HUES48 (cell line): ENCODE results near the gene PAQR9.

Experiments used
- H3K27ac ChIP-seq: one replicate; pipeline ENCODE4 v1.7.0; 2013; ENCODE audit warnings: low read depth, low read length, inconsistent platforms
- H3K27me3 ChIP-seq: 2 replicates; pipeline ENCODE4 v1.6.1; 2013; ENCODE audit warnings: mild to moderate bottlenecking, low read length; ENCODE audit not compliant: control insufficient read depth, insufficient read depth
- H3K36me3 ChIP-seq: 2 replicates; pipeline ENCODE4 v1.6.1; 2013; ENCODE audit warnings: low read length; ENCODE audit not compliant: control insufficient read depth, insufficient read depth
- H3K4me1 ChIP-seq: 2 replicates; pipeline ENCODE4 v1.6.1; 2013; ENCODE audit warnings: mild to moderate bottlenecking, low read length; ENCODE audit not compliant: control insufficient read depth, insufficient read depth
- H3K4me3 ChIP-seq: 2 replicates; pipeline ENCODE4 v1.5.1; 2013; ENCODE audit warnings: mild to moderate bottlenecking, low read depth, low read length
- H3K9ac ChIP-seq: 2 replicates; pipeline ENCODE4 v1.6.1; 2013; ENCODE audit warnings: mild to moderate bottlenecking, low read depth, low read length, moderate library complexity
- H3K9me3 ChIP-seq: 2 replicates; pipeline ENCODE4 v1.6.1; 2013; ENCODE audit warnings: low read length; ENCODE audit not compliant: control insufficient read depth, insufficient read depth

Gene PAQR9

GRCh38 chr3:142934887-142935269, 28.6 kb downstream of the PAQR9 start:
- H3K9me3 ChIP-seq = no peaks in the 10 kb centered on the region
- H3K36me3 ChIP-seq = no peaks in the 10 kb centered on the region
- no peak overlapping the region for H3K27ac ChIP-seq
- H3K27me3 ChIP-seq = no peaks in the 10 kb centered on the region
- H3K9ac ChIP-seq = no peak overlapping the region
- H3K4me1 ChIP-seq = no peaks in the 10 kb centered on the region
- H3K4me3 ChIP-seq = no peak overlapping the region

DNA sequence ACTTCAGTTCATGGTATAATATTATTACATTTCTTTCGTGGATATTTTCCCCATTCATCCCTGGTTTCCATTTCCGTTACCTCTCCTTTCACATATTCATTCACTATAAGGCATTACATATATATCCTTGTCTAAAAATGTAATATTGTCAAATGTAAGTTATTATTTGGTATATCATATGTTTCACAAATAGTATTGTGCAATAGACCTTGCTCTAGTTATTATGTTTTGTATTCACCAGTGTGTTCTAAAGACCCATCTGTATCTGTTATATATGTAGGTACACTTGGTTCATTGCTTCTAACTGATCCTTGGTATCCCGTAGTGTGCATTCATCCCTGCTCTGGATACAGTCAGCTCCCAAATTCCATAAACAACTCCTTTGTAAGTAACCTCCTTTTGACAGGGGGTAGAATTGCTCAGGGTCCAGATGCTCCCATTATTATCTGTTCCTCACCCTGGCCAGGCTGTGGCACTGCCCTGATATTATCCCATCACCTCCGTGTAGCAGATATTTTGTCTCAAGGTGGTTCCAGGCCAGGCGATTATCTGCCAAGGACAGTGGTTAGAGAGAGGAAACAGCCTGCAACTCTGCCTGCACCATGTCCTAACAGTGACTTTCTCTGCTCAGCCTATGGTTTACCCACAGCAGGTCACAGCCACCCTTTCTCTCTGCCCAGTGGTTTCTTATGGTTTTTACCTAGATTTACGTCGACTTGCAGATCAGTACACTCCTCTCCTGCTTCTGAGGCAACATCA, 29.2 kb downstream of the PAQR9 start:
- no peaks in the 10 kb centered on the region for H3K36me3 ChIP-seq
- H3K27me3 ChIP-seq = no peaks in the 10 kb centered on the region
- no peaks in the 10 kb centered on the region for H3K9me3 ChIP-seq
- H3K27ac ChIP-seq = no peak overlapping the region
- no peak overlapping the region for H3K4me3 ChIP-seq
- H3K4me1 ChIP-seq = no peaks in the 10 kb centered on the region
- H3K9ac ChIP-seq = no peak overlapping the region

GRCh38 chr3:142931222-142931621, 32.3 kb downstream of the PAQR9 start:
- Histone ChIP-seq H3K9me3 (no peaks in the 10 kb centered on the region), H3K27me3 (no peaks in the 10 kb centered on the region), H3K27ac (no peak overlapping the region), H3K36me3 (no peaks in the 10 kb centered on the region), H3K4me1 (no peaks in the 10 kb centered on the region), H3K9ac (no peak overlapping the region), H3K4me3 (no peak overlapping the region)

DNA sequence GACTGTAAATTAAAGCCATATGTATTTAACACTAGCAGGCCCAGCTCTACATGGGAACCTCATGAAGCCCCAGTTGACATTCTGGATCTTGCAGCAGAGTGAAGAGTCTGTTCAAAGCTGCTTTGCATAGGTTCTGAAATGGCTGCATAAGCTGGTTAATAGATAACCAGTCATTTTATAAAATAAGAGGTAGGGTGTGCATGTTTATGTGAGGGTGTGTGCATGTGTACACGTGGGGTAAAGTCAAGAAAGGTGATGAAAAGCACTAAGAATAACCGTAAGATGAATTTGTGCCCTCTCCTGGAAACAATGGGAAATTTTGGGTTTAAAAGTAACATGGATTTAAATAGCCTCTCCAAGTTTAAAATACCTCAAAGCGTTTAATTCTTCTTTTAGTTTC, 33.0 kb downstream of the PAQR9 start:
- no peak overlapping the region for H3K9ac ChIP-seq
- no peak overlapping the region for H3K27ac ChIP-seq
- H3K4me1 ChIP-seq = no peaks in the 10 kb centered on the region

DNA sequence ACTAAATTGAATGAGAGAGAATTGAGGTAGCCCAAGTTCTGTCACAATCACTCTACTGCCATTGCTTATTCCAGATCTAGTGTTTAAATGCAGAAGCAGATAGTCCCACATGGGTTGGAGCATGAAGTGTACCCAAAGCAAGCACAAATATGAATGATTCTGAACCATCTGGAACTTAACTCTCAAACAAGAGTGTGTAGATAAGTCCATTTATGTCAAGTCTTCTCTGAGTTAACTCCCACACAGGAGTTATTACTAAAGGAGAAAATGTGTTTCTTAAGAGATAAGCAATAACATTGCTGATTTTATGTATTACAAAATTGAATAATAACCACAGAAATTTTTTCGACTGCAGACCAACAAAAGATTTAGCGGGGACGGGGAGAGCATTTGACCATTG, 33.6 kb downstream of the PAQR9 start:
- H3K4me3 ChIP-seq = no peak overlapping the region
- no peaks in the 10 kb centered on the region for H3K9me3 ChIP-seq
- H3K27ac ChIP-seq = no peak overlapping the region
- H3K27me3 ChIP-seq = no peaks in the 10 kb centered on the region
- H3K36me3 ChIP-seq = no peaks in the 10 kb centered on the region
- H3K4me1 ChIP-seq = no peaks in the 10 kb centered on the region
- no peak overlapping the region for H3K9ac ChIP-seq

More for the DNA sequence above, 33.0 kb downstream of the PAQR9 start:
- Histone ChIP-seq H3K36me3 (no peaks in the 10 kb centered on the region), H3K9me3 (no peaks in the 10 kb centered on the region), H3K4me3 (no peak overlapping the region), H3K27me3 (no peaks in the 10 kb centered on the region)

GRCh38 chr3:142929109-142929508, 34.4 kb downstream of the PAQR9 start:
- no peak overlapping the region for H3K9ac ChIP-seq
- H3K27ac ChIP-seq = no peak overlapping the region
- no peaks in the 10 kb centered on the region for H3K9me3 ChIP-seq
- H3K36me3 ChIP-seq = no peaks in the 10 kb centered on the region
- H3K4me1 ChIP-seq = no peaks in the 10 kb centered on the region
- no peak overlapping the region for H3K4me3 ChIP-seq
- no peaks in the 10 kb centered on the region for H3K27me3 ChIP-seq

GRCh38 chr3:142926368-142926944, 37.0 kb downstream of the PAQR9 start:
- H3K4me3 ChIP-seq = no peak overlapping the region
- H3K27me3 ChIP-seq = no peaks in the 10 kb centered on the region
- no peak overlapping the region for H3K9ac ChIP-seq
- H3K4me1 ChIP-seq = no peaks in the 10 kb centered on the region
- no peaks in the 10 kb centered on the region for H3K36me3 ChIP-seq
- H3K9me3 ChIP-seq = no peaks in the 10 kb centered on the region
- H3K27ac ChIP-seq = no peak overlapping the region

DNA sequence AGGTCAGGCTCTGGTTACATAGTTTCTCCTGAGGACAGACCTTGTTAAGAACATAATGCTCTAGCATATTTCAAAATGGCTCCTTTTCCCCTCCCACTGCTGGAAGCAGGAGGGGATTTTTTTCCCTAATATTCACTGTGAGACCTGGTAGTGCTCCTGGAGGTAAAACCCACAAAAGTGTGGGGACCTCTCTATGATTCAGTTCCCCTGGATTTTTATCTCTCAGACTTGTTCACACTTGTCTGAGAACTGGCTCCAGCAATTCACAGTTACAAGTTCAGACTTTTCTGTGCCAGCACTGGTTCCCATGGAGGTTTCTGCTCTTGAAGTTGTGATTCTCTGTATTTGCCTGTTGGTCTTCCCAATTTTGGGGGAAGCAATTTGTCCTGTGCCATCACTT, 38.3 kb downstream of the PAQR9 start:
- Histone ChIP-seq H3K27me3 (no peaks in the 10 kb centered on the region), H3K9ac (no peak overlapping the region), H3K36me3 (no peaks in the 10 kb centered on the region), H3K9me3 (no peaks in the 10 kb centered on the region), H3K27ac (no peak overlapping the region), H3K4me3 (no peak overlapping the region), H3K4me1 (no peaks in the 10 kb centered on the region)

DNA sequence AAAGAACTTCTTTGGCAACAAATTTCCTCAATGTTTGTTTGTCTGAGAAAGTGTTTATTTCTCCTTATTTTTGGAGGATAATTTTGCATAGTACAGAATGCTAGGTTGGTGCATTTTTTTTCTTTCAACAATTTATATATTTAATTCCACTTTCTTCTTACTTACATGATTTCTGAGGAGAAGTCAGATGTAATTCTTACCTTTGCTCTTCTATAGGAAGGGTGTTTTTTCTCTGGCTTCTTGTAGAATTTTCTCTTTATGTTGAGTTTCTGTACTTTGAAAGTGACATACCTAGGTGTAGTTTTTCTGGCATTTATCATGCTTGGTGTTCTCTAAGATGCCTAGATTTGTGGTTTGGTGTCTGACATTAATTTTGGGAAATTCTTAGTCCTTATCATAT, 39.8 kb downstream of the PAQR9 start:
- no peak overlapping the region for H3K27ac ChIP-seq
- H3K9ac ChIP-seq = no peak overlapping the region
- no peaks in the 10 kb centered on the region for H3K4me1 ChIP-seq
- H3K4me3 ChIP-seq = no peak overlapping the region
- H3K9me3 ChIP-seq = no peaks in the 10 kb centered on the region
- no peaks in the 10 kb centered on the region for H3K36me3 ChIP-seq
- no peaks in the 10 kb centered on the region for H3K27me3 ChIP-seq

GRCh38 chr3:142916605-142917004, 46.9 kb downstream of the PAQR9 start:
- Histone ChIP-seq H3K36me3 (no peaks in the 10 kb centered on the region), H3K9ac (no peak overlapping the region), H3K27ac (no peak overlapping the region), H3K4me1 (no peaks in the 10 kb centered on the region), H3K9me3 (no peaks in the 10 kb centered on the region), H3K4me3 (no peak overlapping the region), H3K27me3 (no peaks in the 10 kb centered on the region)

GRCh38 chr3:142915636-142916035, 47.8 kb downstream of the PAQR9 start:
- Histone ChIP-seq H3K27me3 (no peaks in the 10 kb centered on the region), H3K4me1 (no peaks in the 10 kb centered on the region), H3K36me3 (no peaks in the 10 kb centered on the region), H3K4me3 (no peak overlapping the region), H3K9me3 (no peaks in the 10 kb centered on the region), H3K27ac (no peak overlapping the region), H3K9ac (no peak overlapping the region)
